SK-N-SH (cell line): Measurements from ENCODE around the gene CPA4. TPM values are rescaled to one million over a fixed set of nuclear protein-coding genes. Genes with fewer than 3 reads are reported as not detected.

Experiments
- CTCF ChIA-PET: fragments of 300-600, 350-600 bp; formaldehyde crosslinking; extraction: SDS; loops from one replicate; lab custom pipeline; 2021; lab: Yijun Ruan, JAX
- POLR2A ChIA-PET: fragments of 350-600 bp; sonication (Branson Sonifier 250); formaldehyde crosslinking; extraction: SDS; loops from one replicate; lab custom pipeline; 2020; ENCODE audit warnings: antibody characterized with exemption, inconsistent platforms; lab: Yijun Ruan, JAX
- DNase-seq: peaks from one replicate; pipeline ENCODE4 v3.0.0; 2012
- H2AFZ ChIP-seq: fragments of 200-600 bp; sonication (generic); 2 replicates; pipeline ENCODE4 v1.8.1; 2016; ENCODE audit warnings: antibody characterized with exemption, mild to moderate bottlenecking, low read depth
- H3F3A ChIP-seq: fragments of 200-600 bp; sonication (generic); replicated peaks from 2 replicates; pipeline ENCODE3; 2016; ENCODE audit warnings: antibody characterized with exemption, mild to moderate bottlenecking; ENCODE audit not compliant: insufficient read depth
- H3K27ac ChIP-seq, 2 experiments: fragments of 200-500 bp in 1 of 2; fragments of 200-600 bp in 1 of 2; sonication (Bioruptor generic) in 1 of 2; sonication (generic), shearing (Covaris generic) in 1 of 2; 2 replicates each; pipeline versions ENCODE4 v1.5.1 to v1.6.1; 2014 to 2016; ENCODE audit warnings: low read depth in 2 of 2, inconsistent platforms in 1 of 2, low read length in 1 of 2, mild to moderate bottlenecking in 1 of 2, mixed read lengths in 1 of 2
- H3K27me3 ChIP-seq: fragments of 200-600 bp; sonication (generic), shearing (Covaris generic); 2 replicates; pipeline ENCODE4 v1.6.1; 2016; ENCODE audit warnings: mixed run types; ENCODE audit not compliant: insufficient read depth
- H3K36me3 ChIP-seq, 2 experiments: fragments of 200-500 bp in 1 of 2; fragments of 200-600 bp in 1 of 2; sonication (Bioruptor generic) in 1 of 2; sonication (generic) in 1 of 2; replicated peaks in 1 of 2; 2 replicates each; pipeline versions ENCODE3 to v1.5.1; 2014 to 2016; ENCODE audit warnings: low read length in 1 of 2, mild to moderate bottlenecking in 1 of 2; ENCODE audit not compliant: insufficient read depth in 2 of 2, control insufficient read depth in 1 of 2
- H3K4me1 ChIP-seq, 2 experiments: fragments of 200-500 bp in 1 of 2; fragments of 200-600 bp in 1 of 2; sonication (Bioruptor generic) in 1 of 2; sonication (generic), shearing (Covaris generic) in 1 of 2; 2 replicates each; pipeline versions ENCODE4 v1.5.1 to v1.6.1; 2014 to 2016; ENCODE audit warnings: low read depth in 1 of 2, low read length in 1 of 2, mixed run types in 1 of 2; ENCODE audit not compliant: insufficient read depth in 2 of 2, control insufficient read depth in 1 of 2
- H3K4me2 ChIP-seq: fragments of 200-600 bp; sonication (generic), shearing (Covaris generic); 2 replicates; pipeline ENCODE4 v1.6.1; 2017; ENCODE audit warnings: mixed run types
- H3K4me3 ChIP-seq, 2 experiments: fragments of 200-500 bp in 1 of 2; fragments of 200-600 bp in 1 of 2; sonication (Bioruptor generic) in 1 of 2; sonication (generic), shearing (Covaris generic) in 1 of 2; 2 replicates each; pipeline versions ENCODE4 v1.5.1 to v1.8.1; 2014 to 2016; ENCODE audit warnings: low read depth in 2 of 2, inconsistent platforms in 1 of 2, low read length in 1 of 2, mild to moderate bottlenecking in 1 of 2, mixed read lengths in 1 of 2, moderate library complexity in 1 of 2
- H3K79me2 ChIP-seq: fragments of 200-600 bp; sonication (generic); 2 replicates; pipeline ENCODE4 v1.8.1; 2017; ENCODE audit warnings: mild to moderate bottlenecking; ENCODE audit not compliant: insufficient read depth
- H3K9ac ChIP-seq: fragments of 200-600 bp; sonication (generic); 2 replicates; pipeline ENCODE4 v1.6.1; 2017; ENCODE audit warnings: mixed run types
- H3K9me2 ChIP-seq: fragments of 200-600 bp; sonication (generic); 2 replicates; pipeline ENCODE4 v1.6.1; 2017; ENCODE audit warnings: mixed run types
- H3K9me3 ChIP-seq: fragments of 200-600 bp; sonication (generic); 2 replicates; pipeline ENCODE4 v1.6.1; 2017; ENCODE audit warnings: mixed run types, mild to moderate bottlenecking, moderate library complexity
- H4K20me1 ChIP-seq: fragments of 200-600 bp; sonication (generic); 2 replicates; pipeline ENCODE4 v1.6.1; 2017; ENCODE audit warnings: mild to moderate bottlenecking, mixed run types; ENCODE audit not compliant: insufficient read depth
- CHD2 ChIP-seq: fragments of 150-350 bp; IDR thresholded peaks from 2 replicates; pipeline ENCODE4 v1.6.1; 2018; ENCODE audit warnings: low read length; ENCODE audit not compliant: partially characterized antibody
- EP300 ChIP-seq, 2 experiments: IDR thresholded peaks; 2 replicates each; pipeline versions ENCODE4 v1.4.0 to v1.6.1; 2012; ENCODE audit warnings: borderline replicate concordance in 1 of 2, low read depth in 1 of 2, low read length in 1 of 2
- FOXJ3 ChIP-seq: sonication (generic); formaldehyde crosslinking; IDR thresholded peaks from 2 replicates; pipeline ENCODE4 v1.5.1; 2020; ENCODE audit warnings: mild to moderate bottlenecking, missing genetic modification reagents
- FOXM1 ChIP-seq: IDR thresholded peaks from 2 replicates; pipeline ENCODE4 v1.4.0; 2012; ENCODE audit warnings: low read depth, mild to moderate bottlenecking
- MXI1 ChIP-seq: IDR thresholded peaks from 2 replicates; pipeline ENCODE4 v1.6.1; 2012; ENCODE audit warnings: mild to moderate bottlenecking, low read depth, low read length, improper control_type of control experiment
- POLR2AphosphoS5 ChIP-seq: IDR thresholded peaks from 2 replicates; pipeline ENCODE4 v1.6.1; 2012; ENCODE audit warnings: low read depth, low read length
- RAD21 ChIP-seq: IDR thresholded peaks from 2 replicates; pipeline ENCODE4 v1.6.1; 2012; ENCODE audit warnings: mild to moderate bottlenecking, low read length
- RFX5 ChIP-seq: IDR thresholded peaks from 2 replicates; pipeline ENCODE4 v1.6.1; 2012; ENCODE audit warnings: mild to moderate bottlenecking, improper control_type of control experiment, low read length
- RXRA ChIP-seq: IDR thresholded peaks from 2 replicates; pipeline ENCODE4 v1.4.0; 2012; ENCODE audit warnings: low read depth, mild to moderate bottlenecking, borderline replicate concordance
- SIN3A ChIP-seq: IDR thresholded peaks from 2 replicates; pipeline ENCODE4 v1.6.1; 2012; ENCODE audit warnings: low read depth, mild to moderate bottlenecking, low read length, moderate library complexity, borderline replicate concordance
- SMC3 ChIP-seq: IDR thresholded peaks from 2 replicates; pipeline ENCODE4 v1.6.1; 2012; ENCODE audit warnings: low read depth, low read length, improper control_type of control experiment
- TCF12 ChIP-seq: IDR thresholded peaks from 2 replicates; pipeline ENCODE4 v1.4.0; 2012
- WGBS: methylation state at CpG from one replicate; pipeline ENCODE4 v1.1.6; 2017; ENCODE audit warnings: low lambda C conversion rate; 5-methylcytosine and 5-hydroxymethylcytosine counted together
- polyA plus RNA-seq, 3 experiments: library from polyadenylated mRNA; depleted of rRNA; stranded (reverse); fragments of >200 nt; gene quantifications; 2 replicates each; pipeline ENCODE4 v1.2.3, GENCODE V29; 2012
- TF ChIP-seq, protein P1 (sequence below): fragments of 150-350 bp; IDR thresholded peaks from 2 replicates; pipeline ENCODE4 v1.6.1; 2016; ENCODE audit warnings: mild to moderate bottlenecking, low read depth, low read length
- TF ChIP-seq, protein P2 (sequence below): IDR thresholded peaks from 2 replicates; pipeline ENCODE4 v1.6.1; 2012; ENCODE audit warnings: mild to moderate bottlenecking, low read depth, low read length, moderate library complexity
- TF ChIP-seq, protein P3 (sequence below): fragments of 200-600 bp; sonication (generic); IDR thresholded peaks from 2 replicates; pipeline ENCODE4 v1.6.1; 2017; ENCODE audit warnings: antibody characterized with exemption, mild to moderate bottlenecking, moderate library complexity
- TF ChIP-seq, protein P4 (sequence below): IDR thresholded peaks from 2 replicates; pipeline ENCODE4 v1.4.0; 2012; ENCODE audit warnings: low read depth, borderline replicate concordance
- TF ChIP-seq, protein P5 (sequence below): fragments of 150-350 bp; IDR thresholded peaks from 2 replicates; pipeline ENCODE4 v1.6.1; 2017; ENCODE audit warnings: antibody characterized with exemption, low read length, low read depth, borderline replicate concordance

CPA4 gene
- polyA plus RNA-seq, 1 of the 3 experiments (the other 2 are of a cell fraction): 176 TPM

DNA sequence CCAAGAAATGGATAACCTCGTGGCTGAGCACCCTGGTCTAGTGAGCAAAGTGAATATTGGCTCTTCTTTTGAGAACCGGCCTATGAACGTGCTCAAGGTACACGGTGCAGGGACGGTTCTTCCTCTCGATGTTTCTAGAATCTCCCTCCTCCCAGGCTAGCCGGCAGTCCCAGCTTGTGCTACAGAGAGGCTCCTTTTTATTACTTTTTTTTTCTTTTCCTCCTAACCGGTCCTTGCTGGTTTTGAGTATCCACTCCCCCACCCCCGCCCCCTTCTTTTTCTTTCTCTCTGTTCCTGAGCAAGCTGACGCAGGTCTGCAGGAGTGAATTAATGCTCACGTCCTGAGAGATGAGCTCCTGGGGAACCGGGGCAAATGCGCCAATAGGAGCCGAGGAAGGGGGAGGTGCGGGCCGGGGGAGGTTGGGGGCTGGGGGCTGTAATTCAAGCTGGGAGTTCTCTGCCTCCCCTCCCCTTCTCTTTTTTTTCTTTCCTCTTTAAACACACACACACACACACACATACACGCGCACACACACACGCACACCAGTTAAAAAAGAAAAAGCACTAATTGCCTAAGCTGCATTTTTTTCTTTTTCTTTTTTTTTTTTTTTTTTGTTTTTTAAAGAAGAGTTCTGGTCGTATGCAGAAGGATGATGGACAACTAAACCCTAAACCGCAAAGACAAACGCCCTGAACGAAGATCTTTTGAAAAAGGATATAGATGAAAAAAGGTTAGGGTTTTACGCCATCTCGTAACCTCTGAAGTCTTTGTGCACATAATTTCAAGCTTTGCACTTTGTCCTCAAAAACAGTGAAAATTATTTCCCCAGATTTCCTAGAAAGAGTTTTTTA is 19.7 kb upstream of the CPA4 start (continued):
- TF ChIP-seq, protein P1, sequence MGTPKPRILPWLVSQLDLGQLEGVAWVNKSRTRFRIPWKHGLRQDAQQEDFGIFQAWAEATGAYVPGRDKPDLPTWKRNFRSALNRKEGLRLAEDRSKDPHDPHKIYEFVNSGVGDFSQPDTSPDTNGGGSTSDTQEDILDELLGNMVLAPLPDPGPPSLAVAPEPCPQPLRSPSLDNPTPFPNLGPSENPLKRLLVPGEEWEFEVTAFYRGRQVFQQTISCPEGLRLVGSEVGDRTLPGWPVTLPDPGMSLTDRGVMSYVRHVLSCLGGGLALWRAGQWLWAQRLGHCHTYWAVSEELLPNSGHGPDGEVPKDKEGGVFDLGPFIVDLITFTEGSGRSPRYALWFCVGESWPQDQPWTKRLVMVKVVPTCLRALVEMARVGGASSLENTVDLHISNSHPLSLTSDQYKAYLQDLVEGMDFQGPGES: no peak
- no peak for TF ChIP-seq SMC3
- TF ChIP-seq, protein P2, sequence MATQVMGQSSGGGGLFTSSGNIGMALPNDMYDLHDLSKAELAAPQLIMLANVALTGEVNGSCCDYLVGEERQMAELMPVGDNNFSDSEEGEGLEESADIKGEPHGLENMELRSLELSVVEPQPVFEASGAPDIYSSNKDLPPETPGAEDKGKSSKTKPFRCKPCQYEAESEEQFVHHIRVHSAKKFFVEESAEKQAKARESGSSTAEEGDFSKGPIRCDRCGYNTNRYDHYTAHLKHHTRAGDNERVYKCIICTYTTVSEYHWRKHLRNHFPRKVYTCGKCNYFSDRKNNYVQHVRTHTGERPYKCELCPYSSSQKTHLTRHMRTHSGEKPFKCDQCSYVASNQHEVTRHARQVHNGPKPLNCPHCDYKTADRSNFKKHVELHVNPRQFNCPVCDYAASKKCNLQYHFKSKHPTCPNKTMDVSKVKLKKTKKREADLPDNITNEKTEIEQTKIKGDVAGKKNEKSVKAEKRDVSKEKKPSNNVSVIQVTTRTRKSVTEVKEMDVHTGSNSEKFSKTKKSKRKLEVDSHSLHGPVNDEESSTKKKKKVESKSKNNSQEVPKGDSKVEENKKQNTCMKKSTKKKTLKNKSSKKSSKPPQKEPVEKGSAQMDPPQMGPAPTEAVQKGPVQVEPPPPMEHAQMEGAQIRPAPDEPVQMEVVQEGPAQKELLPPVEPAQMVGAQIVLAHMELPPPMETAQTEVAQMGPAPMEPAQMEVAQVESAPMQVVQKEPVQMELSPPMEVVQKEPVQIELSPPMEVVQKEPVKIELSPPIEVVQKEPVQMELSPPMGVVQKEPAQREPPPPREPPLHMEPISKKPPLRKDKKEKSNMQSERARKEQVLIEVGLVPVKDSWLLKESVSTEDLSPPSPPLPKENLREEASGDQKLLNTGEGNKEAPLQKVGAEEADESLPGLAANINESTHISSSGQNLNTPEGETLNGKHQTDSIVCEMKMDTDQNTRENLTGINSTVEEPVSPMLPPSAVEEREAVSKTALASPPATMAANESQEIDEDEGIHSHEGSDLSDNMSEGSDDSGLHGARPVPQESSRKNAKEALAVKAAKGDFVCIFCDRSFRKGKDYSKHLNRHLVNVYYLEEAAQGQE: no peak
- no peak for TF ChIP-seq RFX5
- no peak for TF ChIP-seq FOXJ3 (CRISPR knock-in tag)
- no peak for TF ChIP-seq RXRA
- TF ChIP-seq, protein P3, sequence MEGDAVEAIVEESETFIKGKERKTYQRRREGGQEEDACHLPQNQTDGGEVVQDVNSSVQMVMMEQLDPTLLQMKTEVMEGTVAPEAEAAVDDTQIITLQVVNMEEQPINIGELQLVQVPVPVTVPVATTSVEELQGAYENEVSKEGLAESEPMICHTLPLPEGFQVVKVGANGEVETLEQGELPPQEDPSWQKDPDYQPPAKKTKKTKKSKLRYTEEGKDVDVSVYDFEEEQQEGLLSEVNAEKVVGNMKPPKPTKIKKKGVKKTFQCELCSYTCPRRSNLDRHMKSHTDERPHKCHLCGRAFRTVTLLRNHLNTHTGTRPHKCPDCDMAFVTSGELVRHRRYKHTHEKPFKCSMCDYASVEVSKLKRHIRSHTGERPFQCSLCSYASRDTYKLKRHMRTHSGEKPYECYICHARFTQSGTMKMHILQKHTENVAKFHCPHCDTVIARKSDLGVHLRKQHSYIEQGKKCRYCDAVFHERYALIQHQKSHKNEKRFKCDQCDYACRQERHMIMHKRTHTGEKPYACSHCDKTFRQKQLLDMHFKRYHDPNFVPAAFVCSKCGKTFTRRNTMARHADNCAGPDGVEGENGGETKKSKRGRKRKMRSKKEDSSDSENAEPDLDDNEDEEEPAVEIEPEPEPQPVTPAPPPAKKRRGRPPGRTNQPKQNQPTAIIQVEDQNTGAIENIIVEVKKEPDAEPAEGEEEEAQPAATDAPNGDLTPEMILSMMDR: no peak
- no peak for TF ChIP-seq SIN3A
- no peak for TF ChIP-seq CHD2

DNA sequence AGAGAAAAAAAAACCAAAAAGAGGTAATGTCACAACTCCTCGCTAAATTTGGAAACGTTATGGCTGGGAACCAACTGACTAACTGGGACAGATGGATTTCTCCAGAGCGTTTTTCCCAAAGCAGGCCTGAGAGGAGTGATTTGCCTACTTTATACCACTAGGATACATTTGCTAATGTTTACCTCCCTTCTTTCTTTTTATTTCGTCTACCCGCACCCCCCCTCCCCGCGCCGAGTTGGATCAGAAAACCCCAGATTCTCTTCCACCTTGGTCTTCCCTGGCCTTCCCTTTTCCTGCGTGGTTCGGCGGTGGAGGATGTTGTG is 19.1 kb upstream of the CPA4 start:
- Histone ChIP-seq H4K20me1 (no peaks in the 10 kb centered on the region), H2AFZ (no peak overlapping the region), H3K9ac (no peak overlapping the region), H3K27ac (no peak overlapping the region), H3K79me2 (no peaks in the 10 kb centered on the region), H3K9me2 (no peaks in the 10 kb centered on the region), H3K9me3 (no peaks in the 10 kb centered on the region), H3K36me3 (no peaks in the 10 kb centered on the region), H3F3A (no peaks in the 10 kb centered on the region), H3K4me3 (no peak overlapping the region), H3K4me1 (peaks cover 0 to 8% of the 10 kb centered on the region in 2 experiments; a peak in 3 of 4 replicates), H3K27me3 (no peaks in the 10 kb centered on the region), H3K4me2 (no peak overlapping the region)
- no peak for DNase-seq
- ChIA-PET POLR2A (no interaction called here), CTCF (interaction anchor here (0.6 to 3.5 kb wide), 7 partner anchors 10 to 449 kb away, joined by 3 to 12 read pairs (median 3); no protein-coding TSS in a partner anchor)
- 93% methylated on average over 11 of the region's 11 CpGs for WGBS
- TF ChIP-seq POLR2AphosphoS5 (no peak), TCF12 (no peak), FOXM1 (no peak), EP300 (IDR thresholded peaks at IDR 0.05; ENCODE audit: borderline replicate concordance in 1 of 2, low read depth in 1 of 2, low read length in 1 of 2) (no peak), RAD21 (no peak), MXI1 (no peak), SMC3 (no peak), RFX5 (no peak)
- TF ChIP-seq, protein P1: no peak
- TF ChIP-seq, protein P4, sequence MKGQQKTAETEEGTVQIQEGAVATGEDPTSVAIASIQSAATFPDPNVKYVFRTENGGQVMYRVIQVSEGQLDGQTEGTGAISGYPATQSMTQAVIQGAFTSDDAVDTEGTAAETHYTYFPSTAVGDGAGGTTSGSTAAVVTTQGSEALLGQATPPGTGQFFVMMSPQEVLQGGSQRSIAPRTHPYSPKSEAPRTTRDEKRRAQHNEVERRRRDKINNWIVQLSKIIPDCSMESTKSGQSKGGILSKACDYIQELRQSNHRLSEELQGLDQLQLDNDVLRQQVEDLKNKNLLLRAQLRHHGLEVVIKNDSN: no peak
- TF ChIP-seq, protein P5, sequence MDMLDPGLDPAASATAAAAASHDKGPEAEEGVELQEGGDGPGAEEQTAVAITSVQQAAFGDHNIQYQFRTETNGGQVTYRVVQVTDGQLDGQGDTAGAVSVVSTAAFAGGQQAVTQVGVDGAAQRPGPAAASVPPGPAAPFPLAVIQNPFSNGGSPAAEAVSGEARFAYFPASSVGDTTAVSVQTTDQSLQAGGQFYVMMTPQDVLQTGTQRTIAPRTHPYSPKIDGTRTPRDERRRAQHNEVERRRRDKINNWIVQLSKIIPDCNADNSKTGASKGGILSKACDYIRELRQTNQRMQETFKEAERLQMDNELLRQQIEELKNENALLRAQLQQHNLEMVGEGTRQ: no peak
- TF ChIP-seq, protein P3: no peak
